OCI-LY7 (cell line): ENCODE results near the gene E2F3. TPM values are rescaled to one million over a fixed set of nuclear protein-coding genes. Genes with fewer than 3 reads are reported as not detected.

Experiments
- BruUV-seq: library from RNA; stranded (reverse); fragments of 400-500 nt; replicated peaks from 2 replicates; lab custom pipeline; 2021; lab: Mats Ljungman, UMichigan
- CTCF ChIA-PET: fragments of 300-600 bp; sonication (Branson Sonifier 250); formaldehyde crosslinking; loops from one replicate; lab custom pipeline; 2022; ENCODE audit warnings: antibody characterized with exemption; ENCODE audit not compliant: unreplicated experiment; lab: Charles Lee
- POLR2A ChIA-PET: fragments of 300-600 bp; sonication (Branson Sonifier 250); formaldehyde crosslinking; loops from one replicate; lab custom pipeline; 2022; ENCODE audit warnings: antibody characterized with exemption; lab: Charles Lee
- DNase-seq: peaks from one replicate; pipeline ENCODE4 v3.0.0-alpha.2; 2015; ENCODE audit warnings: low spot score
- H2AFZ ChIP-seq: fragments of 200-600 bp; sonication (generic), shearing (Covaris generic); 2 replicates; pipeline ENCODE4 v1.6.1; 2014; ENCODE audit warnings: mild to moderate bottlenecking, antibody characterized with exemption, low read length, moderate library complexity
- H3K27ac ChIP-seq: fragments of 200-600 bp; sonication (generic); 2 replicates; pipeline ENCODE4 v1.5.1; 2014; ENCODE audit warnings: mixed run types, low read depth, mild to moderate bottlenecking, moderate library complexity, low read length, inconsistent platforms; ENCODE audit not compliant: poor library complexity, severe bottlenecking
- H3K36me3 ChIP-seq: fragments of 200-600 bp; sonication (generic); 2 replicates; pipeline ENCODE4 v1.6.1; 2014; ENCODE audit warnings: mild to moderate bottlenecking, antibody characterized with exemption, low read length, moderate library complexity, mixed read lengths; ENCODE audit not compliant: insufficient read depth
- H3K4me1 ChIP-seq: fragments of 200-600 bp; sonication (generic); 2 replicates; pipeline ENCODE4 v1.5.1; 2014; ENCODE audit warnings: mild to moderate bottlenecking, low read length; ENCODE audit not compliant: insufficient read depth, poor library complexity, severe bottlenecking
- H3K4me2 ChIP-seq: fragments of 200-600 bp; sonication (generic); 2 replicates; pipeline ENCODE4 v1.6.1; 2014; ENCODE audit warnings: mild to moderate bottlenecking, low read length
- H3K4me3 ChIP-seq: fragments of 200-600 bp; sonication (generic); 2 replicates; pipeline ENCODE4 v1.5.1; 2014; ENCODE audit warnings: mild to moderate bottlenecking, low read depth, low read length; ENCODE audit not compliant: poor library complexity, severe bottlenecking
- H3K79me2 ChIP-seq: fragments of 200-600 bp; sonication (generic); 2 replicates; pipeline ENCODE4 v1.6.1; 2016; ENCODE audit warnings: low read depth, mild to moderate bottlenecking, low read length, moderate library complexity, mixed read lengths; ENCODE audit not compliant: insufficient read depth
- H3K9me2 ChIP-seq: fragments of 200-600 bp; sonication (generic); 2 replicates; pipeline ENCODE4 v1.6.1; 2016; ENCODE audit warnings: mild to moderate bottlenecking, low read length, mixed read lengths; ENCODE audit not compliant: insufficient read depth
- H3K9me3 ChIP-seq: fragments of 200-600 bp; sonication (generic); 2 replicates; pipeline ENCODE4 v1.6.1; 2014; ENCODE audit warnings: mild to moderate bottlenecking, mixed run types, low read length, mixed read lengths
- H4K20me1 ChIP-seq: fragments of 200-600 bp; sonication (generic); 2 replicates; pipeline ENCODE4 v1.6.1; 2014; ENCODE audit warnings: mild to moderate bottlenecking, antibody characterized with exemption, low read length, moderate library complexity, mixed read lengths; ENCODE audit not compliant: insufficient read depth
- CTCF ChIP-seq: fragments of 200-600 bp; sonication (generic); conservative IDR thresholded peaks from 2 replicates; pipeline ENCODE4 v1.5.1; 2014; ENCODE audit warnings: mild to moderate bottlenecking, antibody characterized with exemption, low read length, moderate library complexity, mixed read lengths
- EZH2phosphoT487 ChIP-seq: fragments of 200-600 bp; sonication (generic); IDR thresholded peaks from 2 replicates; pipeline ENCODE4 v1.6.1; 2018; ENCODE audit warnings: low read depth, borderline replicate concordance, mild to moderate bottlenecking, mixed run types, antibody characterized with exemption, low read length, moderate library complexity, mixed read lengths
- intact Hi-C: fragments of 100-400 bp; cut with micrococcal nuclease; formaldehyde crosslinking; loops from one replicate; pipeline ENCODE4 v1.10.0; 2022; ENCODE audit not compliant: unreplicated experiment
- total RNA-seq, 2 experiments: library from RNA; depleted of rRNA in 1 of 2; stranded (reverse); fragments of >200 nt in 1 of 2; shearing (Covaris generic) in 1 of 2; gene quantifications; 2 replicates each; pipeline ENCODE4 v1.2.3, GENCODE V29; 2014 to 2022

Gene E2F3
- total RNA-seq, 2 experiments from 2014 or later = 12.4 to 31.2 TPM

- intact Hi-C loops = no loop called here
These were observed 10.4 kb downstream of the E2F3 start for GRCh38 chr6:20411953-20412681.

GRCh38 chr6:20412682-20413073 lies 11.0 kb downstream of the E2F3 start:
- peaks cover 82% of the 10 kb centered on the region for H4K20me1 ChIP-seq
- ChIA-PET CTCF (no interaction called here), POLR2A (interaction anchor here (1.0 kb wide), 1 partner anchor 8 kb away, joined by 6 read pairs; no protein-coding TSS in a partner anchor)
- no peak overlapping the region for H2AFZ ChIP-seq
- DNase-seq = no peak
- no peak overlapping the region for H3K27ac ChIP-seq
- H3K9me2 ChIP-seq = no peaks in the 10 kb centered on the region
- intact Hi-C loops = no loop called here
- BruUV-seq = no TSS peak
- peaks cover 39% of the 10 kb centered on the region for H3K4me1 ChIP-seq
- no peak for TF ChIP-seq EZH2phosphoT487
- TF ChIP-seq CTCF = no peak
- no peak overlapping the region for H3K4me3 ChIP-seq
- no peak overlapping the region for H3K4me2 ChIP-seq
- no peaks in the 10 kb centered on the region for H3K9me3 ChIP-seq
- H3K79me2 ChIP-seq = peaks cover 100% of the 10 kb centered on the region
- H3K36me3 ChIP-seq = peaks cover 90% of the 10 kb centered on the region

More at GRCh38 chr6:20411953-20412681, 10.4 kb downstream of the E2F3 start:
- peaks cover 92% of the 10 kb centered on the region for H3K36me3 ChIP-seq
- no peak overlapping the region for H2AFZ ChIP-seq
- H3K4me1 ChIP-seq = peaks cover 41% of the 10 kb centered on the region
- no peak overlapping the region for H3K4me2 ChIP-seq
- H3K9me3 ChIP-seq = no peaks in the 10 kb centered on the region
- CTCF ChIA-PET = no interaction called here
- H3K9me2 ChIP-seq = no peaks in the 10 kb centered on the region
- H3K4me3 ChIP-seq = no peak overlapping the region
- no peak for DNase-seq
- POLR2A ChIA-PET = interaction anchor here (0.6 kb wide), 1 partner anchor 1238 kb away, joined by 4 read pairs; no protein-coding TSS in a partner anchor
- H3K79me2 ChIP-seq = peaks cover 100% of the 10 kb centered on the region
- peaks cover 85% of the 10 kb centered on the region for H4K20me1 ChIP-seq
- H3K27ac ChIP-seq = no peak overlapping the region
- no TSS peak for BruUV-seq
- TF ChIP-seq CTCF = no peak
- TF ChIP-seq EZH2phosphoT487 = no peak

- no peak for DNase-seq
- Histone ChIP-seq H3K4me2 (no peak overlapping the region), H3K9me3 (no peaks in the 10 kb centered on the region), H3K27ac (no peak overlapping the region), H4K20me1 (peaks cover 83% of the 10 kb centered on the region), H3K9me2 (no peaks in the 10 kb centered on the region), H3K36me3 (peaks cover 88% of the 10 kb centered on the region), H3K79me2 (peaks cover 100% of the 10 kb centered on the region), H3K4me3 (no peak overlapping the region), H3K4me1 (peaks cover 31% of the 10 kb centered on the region), H2AFZ (no peak overlapping the region)
- no TSS peak for BruUV-seq
- POLR2A ChIA-PET = interaction anchor here (0.9 to 1.3 kb wide), 4 partner anchors 9 to 44 kb away, joined by 3 to 6 read pairs (median 3); no protein-coding TSS in a partner anchor
- intact Hi-C loops = no loop called here
- CTCF ChIA-PET = no interaction called here
- TF ChIP-seq CTCF (no peak), EZH2phosphoT487 (no peak)
These were observed 12.1 kb downstream of the E2F3 start for GRCh38 chr6:20413826-20414225.
